HG02885 (cell line): ENCODE data around the gene PDGFD.

Experiments used
- ATAC-seq: cut with Tn5 transposase; IDR thresholded peaks from one replicate; pipeline ENCODE4 v1.9.1; 2021; ENCODE audit warnings: mild to moderate bottlenecking; ENCODE audit not compliant: unreplicated experiment, poor library complexity

The PDGFD gene

GRCh38 chr11:103897160-103897936 is 266.6 kb downstream of the PDGFD start:
- peak; percentile 28 for ATAC-seq

GRCh38 chr11:103895106-103895505 is 268.8 kb downstream of the PDGFD start:
- no peak for ATAC-seq

GRCh38 chr11:103894673-103895072 is 269.3 kb downstream of the PDGFD start:
- no peak for ATAC-seq

GRCh38 chr11:103894034-103894433 is 269.9 kb downstream of the PDGFD start:
- no peak for ATAC-seq

- ATAC-seq: no peak
Observed at GRCh38 chr11:103893371-103893770, 270.6 kb downstream of the PDGFD start.

- ATAC-seq: no peak
Observed at GRCh38 chr11:103892603-103893002, 271.3 kb downstream of the PDGFD start.

GRCh38 chr11:103890654-103891053 is 273.3 kb downstream of the PDGFD start:
- no peak for ATAC-seq

GRCh38 chr11:103889679-103890078 is 274.3 kb downstream of the PDGFD start:
- no peak for ATAC-seq

- no peak for ATAC-seq
Observed at GRCh38 chr11:103888541-103888951, 275.4 kb downstream of the PDGFD start.

- ATAC-seq: no peak
Observed at GRCh38 chr11:103887001-103887658, 276.8 kb downstream of the PDGFD start.

- ATAC-seq: no peak
Observed at GRCh38 chr11:103883856-103884255, 280.1 kb downstream of the PDGFD start.

- no peak for ATAC-seq
Observed at GRCh38 chr11:103883291-103883690, 280.7 kb downstream of the PDGFD start.

- ATAC-seq: no peak
Observed at GRCh38 chr11:103881584-103881983, 282.4 kb downstream of the PDGFD start.

GRCh38 chr11:103880968-103881367 is 283.0 kb downstream of the PDGFD start:
- peak; percentile 32 for ATAC-seq

- ATAC-seq: no peak
Observed at GRCh38 chr11:103878646-103879045, 285.3 kb downstream of the PDGFD start.

- no peak for ATAC-seq
Observed at GRCh38 chr11:103877221-103877620, 286.7 kb downstream of the PDGFD start.

- peak; percentile 92 for ATAC-seq
Observed at GRCh38 chr11:103875855-103876510, 288.0 kb downstream of the PDGFD start.

GRCh38 chr11:103872748-103873147 is 291.2 kb downstream of the PDGFD start:
- no peak for ATAC-seq

GRCh38 chr11:103871923-103872551 is 291.9 kb downstream of the PDGFD start:
- no peak for ATAC-seq

- ATAC-seq: no peak
Observed at GRCh38 chr11:103870821-103871309, 293.1 kb downstream of the PDGFD start.

GRCh38 chr11:103867481-103867880 is 296.5 kb downstream of the PDGFD start:
- no peak for ATAC-seq
